Subcutaneous abdominal adipose tissue (tissue), 5 donors: ENCODE results near the gene TMEM107.
A peak's percentile ranks its signal among the peaks of the same experiment; 100 is the strongest.

Source experiments
- H3K27ac ChIP-seq: one replicate; pipeline ENCODE4 v1.7.0; 2013; ENCODE audit warnings: low read depth, mild to moderate bottlenecking, inconsistent platforms, low read length, moderate library complexity
- H3K27me3 ChIP-seq, 5 donors: one replicate each; pipeline ENCODE4 v1.7.0; 2013; ENCODE audit warnings: low read length in 5 of 5, inconsistent platforms in 1 of 5; ENCODE audit not compliant: control insufficient read depth in 5 of 5, insufficient read depth in 4 of 5
- H3K36me3 ChIP-seq, 5 donors: one replicate each; pipeline ENCODE4 v1.7.0; 2013; ENCODE audit warnings: low read length in 5 of 5; ENCODE audit not compliant: control insufficient read depth in 5 of 5, insufficient read depth in 5 of 5
- H3K4me1 ChIP-seq, 5 donors: one replicate each; pipeline ENCODE4 v1.7.0; 2013; ENCODE audit warnings: low read length in 5 of 5, mild to moderate bottlenecking in 3 of 5, moderate library complexity in 1 of 5; ENCODE audit not compliant: control insufficient read depth in 5 of 5, insufficient read depth in 5 of 5
- H3K4me3 ChIP-seq, 5 donors: one replicate each; pipeline ENCODE4 v1.7.0; 2013; ENCODE audit warnings: low read length in 5 of 5, low read depth in 1 of 5
- H3K9ac ChIP-seq, 5 donors: one replicate each; pipeline ENCODE4 v1.7.0; 2013; ENCODE audit warnings: low read length in 5 of 5, mild to moderate bottlenecking in 4 of 5, moderate library complexity in 3 of 5
- H3K9me3 ChIP-seq, 5 donors: one replicate each; pipeline ENCODE4 v1.7.0; 2013; ENCODE audit warnings: low read length in 5 of 5; ENCODE audit not compliant: control insufficient read depth in 5 of 5
- donor health status: healthy.
- donor health status: healthy.
- donor health status: healthy.
- donor health status: healthy.
- donor health status: healthy.

TMEM107 gene

DNA sequence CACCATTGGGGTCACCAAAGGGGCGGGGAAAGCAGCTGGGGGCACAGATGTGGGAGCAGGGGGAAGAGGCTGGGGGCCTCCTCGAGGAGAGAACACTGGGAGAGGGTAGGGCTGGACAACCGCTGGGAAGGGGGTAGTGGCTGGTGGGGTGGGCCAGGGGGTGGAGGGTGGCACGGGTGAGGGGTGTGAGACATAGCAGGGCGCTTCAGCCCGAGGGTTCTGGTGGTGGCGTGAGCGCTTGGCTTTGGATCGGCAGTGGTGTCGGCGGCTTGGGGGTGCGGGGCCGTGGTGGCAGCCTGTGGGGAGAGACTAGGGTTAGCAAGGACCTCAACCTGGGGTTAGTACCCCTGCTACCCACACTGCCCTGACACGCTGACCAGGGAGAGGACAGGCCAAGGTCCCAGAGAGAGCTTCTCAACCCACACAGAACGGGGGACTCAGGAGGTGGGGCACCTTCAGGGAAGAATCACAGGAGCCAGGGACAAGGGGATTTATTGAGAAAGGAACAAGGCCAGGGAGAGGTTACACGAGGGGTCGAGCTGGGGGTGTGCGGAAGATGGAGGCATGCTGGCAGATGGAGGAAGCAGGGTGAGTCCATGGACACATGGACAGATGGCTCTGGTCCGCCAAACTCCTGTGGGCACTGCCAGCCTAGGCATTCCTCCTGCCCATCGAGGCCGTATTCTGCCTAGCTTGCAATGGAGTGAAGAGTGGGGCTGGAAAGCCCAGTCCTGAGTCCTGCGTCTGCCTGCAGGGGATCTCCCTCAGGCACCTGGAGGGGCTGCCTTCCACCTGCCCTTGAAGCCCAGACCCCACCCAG, 32.4 kb downstream of the TMEM107 start:
- Histone ChIP-seq H3K27ac (no peak overlapping the region), H3K4me1 (peaks cover 0 to 23% (median 16%) of the 10 kb centered on the region in 5 donors), H3K36me3 (peaks cover 3 to 97% (median 94%) of the 10 kb centered on the region in 5 donors), H3K27me3 (no peaks in the 10 kb centered on the region), H3K9ac (no peak overlapping the region), H3K9me3 (no peaks in the 10 kb centered on the region), H3K4me3 (no peak overlapping the region)

DNA sequence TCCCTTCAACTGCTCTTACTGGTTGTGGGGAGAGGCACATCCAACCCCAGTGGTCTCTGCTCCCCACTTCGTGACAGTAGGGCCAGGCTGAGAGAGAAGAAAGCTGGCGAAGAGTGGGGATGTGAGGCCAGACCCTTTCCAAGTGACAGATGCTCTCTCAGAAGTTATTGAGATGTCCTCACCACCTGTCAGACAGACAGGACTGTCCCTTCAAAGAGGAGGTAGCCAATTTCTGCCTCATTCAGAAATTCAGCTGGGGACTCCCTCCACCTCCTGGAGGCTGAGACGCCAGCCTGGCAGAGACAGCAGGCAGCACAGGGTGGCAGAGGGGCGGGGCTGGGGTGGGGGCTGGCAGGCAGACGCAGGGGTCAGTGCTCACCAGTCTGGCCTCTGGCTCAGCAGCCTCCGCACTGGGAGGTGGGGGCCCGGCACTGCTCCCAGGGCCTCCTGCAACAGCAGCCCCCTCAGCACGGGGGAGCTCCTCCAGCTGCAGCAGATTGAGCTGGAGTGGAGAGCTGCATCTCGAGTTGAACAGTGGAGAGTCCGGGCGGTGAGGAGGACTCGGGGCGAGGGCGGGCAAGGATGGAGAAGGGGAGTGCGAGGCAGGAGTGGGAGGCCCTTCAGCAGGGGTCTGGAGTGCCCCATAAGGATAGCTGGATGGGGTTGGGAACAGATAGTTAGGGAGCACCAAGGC, 33.1 kb downstream of the TMEM107 start:
- H3K9ac ChIP-seq: no peak overlapping the region
- no peaks in the 10 kb centered on the region for H3K9me3 ChIP-seq
- H3K27me3 ChIP-seq: no peaks in the 10 kb centered on the region
- H3K4me1 ChIP-seq: peaks cover 6 to 25% (median 23%) of the 10 kb centered on the region in 5 donors
- peaks cover 3 to 89% (median 86%) of the 10 kb centered on the region in 5 donors for H3K36me3 ChIP-seq
- no peak overlapping the region for H3K4me3 ChIP-seq
- H3K27ac ChIP-seq: no peak overlapping the region

DNA sequence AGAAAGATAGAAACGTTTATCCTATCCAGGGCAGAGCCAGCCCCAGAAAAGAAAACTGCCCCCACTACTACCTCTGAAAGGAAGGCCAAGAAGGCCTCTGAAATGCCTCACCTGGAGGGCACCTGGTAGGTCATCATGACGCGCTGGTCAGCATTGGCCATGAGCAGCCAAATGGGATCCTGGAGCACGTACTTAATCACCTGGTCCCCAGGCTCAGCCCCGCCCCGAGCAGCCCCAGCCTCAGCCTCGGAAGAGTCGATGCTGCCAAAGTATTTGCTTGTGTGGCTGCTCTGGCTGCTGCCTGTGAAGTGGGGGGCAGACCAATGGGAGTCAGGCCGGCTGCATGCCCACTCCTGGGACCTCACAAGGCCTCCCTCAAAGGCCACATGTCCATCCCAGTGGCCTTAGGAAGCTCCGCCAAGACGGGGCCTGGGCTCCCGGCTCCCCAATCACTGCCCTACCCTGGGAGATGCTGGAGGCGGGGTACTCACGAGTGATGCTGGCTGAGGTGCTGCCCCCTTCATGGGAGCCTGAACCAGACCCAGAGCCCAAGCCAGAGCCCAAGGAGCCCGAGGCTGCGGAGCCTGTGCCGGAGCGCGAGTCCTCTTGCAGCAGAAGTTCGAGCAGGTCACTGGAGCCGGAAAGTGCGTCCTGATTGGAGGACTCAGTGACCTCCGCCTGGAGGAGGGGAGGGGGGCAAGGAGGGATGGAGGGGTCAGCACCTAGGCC, 33.9 kb downstream of the TMEM107 start:
- Histone ChIP-seq H3K27ac (no peak overlapping the region), H3K36me3 (peaks cover 3 to 82% (median 79%) of the 10 kb centered on the region in 5 donors)

DNA sequence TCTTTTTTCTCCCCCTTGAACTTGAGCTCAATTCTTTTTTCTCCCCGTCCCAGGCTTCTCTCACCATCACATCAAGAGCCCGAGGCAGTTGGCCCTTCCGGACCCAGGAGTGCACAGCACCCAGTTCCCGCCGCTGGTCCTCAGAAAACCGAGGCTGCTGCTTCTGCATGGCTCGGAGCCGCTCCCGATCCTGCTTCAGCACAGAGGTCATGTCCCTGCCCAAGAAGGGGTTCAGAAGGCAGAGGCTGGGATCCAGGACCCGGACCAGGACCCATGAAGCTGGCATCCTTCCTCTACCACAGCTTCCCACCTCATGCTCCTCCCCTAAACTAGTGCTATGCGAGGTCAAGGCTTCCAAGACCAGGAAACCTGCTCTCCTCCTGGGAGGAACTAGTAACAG, 34.4 kb downstream of the TMEM107 start:
- peaks cover 3 to 76% (median 73%) of the 10 kb centered on the region in 5 donors for H3K36me3 ChIP-seq
- no peaks in the 10 kb centered on the region for H3K9me3 ChIP-seq
- no peaks in the 10 kb centered on the region for H3K27me3 ChIP-seq
- H3K27ac ChIP-seq: no peak overlapping the region
- peaks cover 6 to 27% (median 24%) of the 10 kb centered on the region in 5 donors for H3K4me1 ChIP-seq
- H3K9ac ChIP-seq: no peak overlapping the region
- H3K4me3 ChIP-seq: no peak overlapping the region

More for the DNA sequence above, 33.9 kb downstream of the TMEM107 start:
- Histone ChIP-seq H3K9ac (no peak overlapping the region), H3K4me3 (no peak overlapping the region), H3K27me3 (no peaks in the 10 kb centered on the region), H3K9me3 (no peaks in the 10 kb centered on the region), H3K4me1 (peaks cover 6 to 27% (median 24%) of the 10 kb centered on the region in 5 donors)

DNA sequence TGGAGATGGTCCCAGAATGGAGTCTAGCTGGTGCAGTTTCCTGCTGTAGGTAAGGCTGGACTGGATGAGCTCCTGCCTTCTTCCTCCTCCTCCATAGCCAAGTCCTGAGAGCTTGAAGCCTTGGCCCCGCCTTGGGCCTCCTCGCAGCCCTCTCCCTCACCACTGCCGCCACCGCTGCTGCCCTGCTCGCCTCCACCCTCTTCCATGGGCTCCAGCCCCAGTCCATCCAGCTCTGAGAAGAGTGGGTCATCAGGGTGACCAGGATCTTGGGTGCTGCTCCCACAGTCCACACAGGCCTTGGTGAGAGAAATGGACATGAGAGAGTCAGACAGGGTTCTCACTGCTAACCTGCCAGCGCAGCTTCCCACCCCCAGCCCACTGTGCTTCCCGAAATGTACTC, 35.1 kb downstream of the TMEM107 start:
- H3K9ac ChIP-seq: no peak overlapping the region
- peaks cover 6 to 27% (median 24%) of the 10 kb centered on the region in 5 donors for H3K4me1 ChIP-seq
- H3K4me3 ChIP-seq: no peak overlapping the region
- H3K27ac ChIP-seq: no peak overlapping the region
- H3K9me3 ChIP-seq: no peaks in the 10 kb centered on the region
- H3K27me3 ChIP-seq: no peaks in the 10 kb centered on the region
- peaks cover 3 to 69% (median 66%) of the 10 kb centered on the region in 5 donors for H3K36me3 ChIP-seq

DNA sequence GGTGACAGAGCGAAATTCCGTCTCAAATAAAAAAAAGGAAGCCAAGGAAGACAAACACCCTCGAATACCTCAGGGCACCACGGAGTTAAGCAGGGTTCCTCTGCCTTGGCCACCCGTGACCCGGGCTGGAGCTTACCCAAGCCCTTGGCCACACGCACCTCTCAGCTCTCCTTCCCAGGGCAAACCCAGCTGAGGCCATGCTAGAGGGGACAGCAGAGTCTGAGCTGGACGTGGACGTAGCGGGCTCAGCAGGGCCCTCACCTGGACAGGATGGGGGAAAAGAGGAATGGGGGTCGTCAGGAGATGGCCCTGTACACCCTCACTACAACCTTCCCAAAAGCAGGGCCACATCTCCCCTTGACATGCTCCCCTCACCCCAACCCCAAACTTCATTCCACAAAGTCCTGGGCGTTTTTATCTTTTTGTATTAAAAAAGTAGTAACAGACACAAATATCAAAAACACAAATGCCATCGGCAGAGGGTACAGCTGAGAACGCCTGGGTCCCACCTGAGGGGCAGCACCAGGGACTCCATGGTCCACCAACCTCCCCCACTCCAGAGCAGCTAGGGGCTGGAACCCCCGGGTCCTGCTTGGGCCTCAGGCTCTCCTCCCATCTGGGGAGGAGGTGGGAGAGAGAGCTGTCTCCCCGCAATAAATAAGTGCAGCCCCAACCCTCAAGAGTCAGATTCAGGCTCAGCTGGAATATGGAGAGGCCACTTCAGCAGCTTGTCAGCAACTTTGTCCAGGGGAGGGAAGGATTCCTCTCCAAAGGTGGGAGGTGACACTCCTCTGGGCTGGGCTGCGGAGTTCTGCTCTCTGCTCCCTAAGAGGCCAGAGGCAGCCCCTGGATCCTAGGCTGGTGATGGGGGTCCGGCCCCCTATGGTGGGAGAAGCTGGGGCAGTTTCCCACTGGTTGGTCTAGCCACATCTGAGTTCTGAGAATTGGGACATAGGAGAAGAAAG, 35.8 kb downstream of the TMEM107 start:
- Histone ChIP-seq H3K36me3 (peaks cover 3 to 62% (median 59%) of the 10 kb centered on the region in 5 donors), H3K9me3 (no peaks in the 10 kb centered on the region), H3K27ac (no peak overlapping the region), H3K4me3 (no peak overlapping the region), H3K9ac (no peak overlapping the region), H3K27me3 (no peaks in the 10 kb centered on the region), H3K4me1 (peaks cover 6 to 27% (median 24%) of the 10 kb centered on the region in 5 donors)

DNA sequence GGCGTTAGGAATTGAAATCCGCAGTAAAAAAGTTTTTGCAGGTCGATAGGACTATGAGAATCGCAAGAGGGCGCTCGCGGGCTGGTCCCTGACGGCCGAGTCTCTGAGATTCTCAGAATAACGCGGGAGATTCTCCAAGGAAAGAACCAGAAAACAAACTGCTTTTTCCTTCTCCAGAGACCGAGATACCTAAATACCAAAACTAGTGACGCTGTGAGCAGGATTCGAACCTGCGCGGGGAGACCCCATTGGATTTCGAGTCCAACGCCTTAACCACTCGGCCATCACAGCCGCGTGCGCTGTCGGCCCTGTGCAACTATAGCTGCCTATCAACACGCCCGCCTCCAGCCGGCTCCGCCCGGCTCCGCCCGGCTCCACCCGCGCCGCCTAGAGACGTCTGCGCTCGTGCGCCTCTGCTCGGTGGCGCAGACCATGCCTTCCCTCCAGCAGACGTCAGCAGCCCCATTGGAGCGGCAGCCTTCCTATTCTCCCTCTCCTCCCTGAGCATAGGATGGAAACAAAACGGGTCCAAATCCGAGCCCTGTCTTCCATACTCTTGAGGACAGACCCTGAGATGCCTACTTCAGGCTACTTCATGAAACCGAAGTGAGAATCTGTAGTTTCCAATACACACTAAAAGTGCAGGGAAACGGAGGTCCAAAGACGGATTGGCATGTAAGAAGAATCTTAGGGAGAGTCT, 37.4 kb downstream of the TMEM107 start:
- Histone ChIP-seq H3K27me3 (no peaks in the 10 kb centered on the region), H3K9me3 (no peaks in the 10 kb centered on the region), H3K4me1 (peaks cover 6 to 27% (median 24%) of the 10 kb centered on the region in 5 donors), H3K4me3 (peak overlapping the region; percentile 28 to 52 (median 36)), H3K36me3 (peaks cover 3 to 47% (median 44%) of the 10 kb centered on the region in 5 donors), H3K9ac (peak overlapping the region in 1 of 5 donors; percentile 40), H3K27ac (peak overlapping the region; percentile 80)

DNA sequence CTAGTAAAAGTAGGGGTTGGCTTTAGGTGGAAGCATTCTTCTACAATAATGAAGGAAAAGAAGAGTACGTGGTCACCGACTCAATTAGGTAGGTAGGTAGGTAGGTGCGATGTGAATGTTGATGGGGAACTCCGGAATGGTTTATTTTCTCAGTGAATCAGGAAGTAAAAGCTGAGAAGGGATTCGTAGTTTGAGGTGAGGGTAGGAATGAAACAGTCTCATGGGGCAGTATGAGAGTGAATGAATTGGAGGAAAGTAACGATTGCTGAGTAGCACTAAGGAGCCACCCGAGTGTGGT, 37.9 kb downstream of the TMEM107 start:
- H3K27ac ChIP-seq: peak overlapping the region; percentile 80
- H3K27me3 ChIP-seq: no peaks in the 10 kb centered on the region
- peaks cover 6 to 27% (median 24%) of the 10 kb centered on the region in 5 donors for H3K4me1 ChIP-seq
- H3K9ac ChIP-seq: no peak overlapping the region
- no peaks in the 10 kb centered on the region for H3K9me3 ChIP-seq
- peak overlapping the region in 4 of 5 donors; percentile 0 to 40 (median 32) for H3K4me3 ChIP-seq
- H3K36me3 ChIP-seq: peaks cover 3 to 42% (median 39%) of the 10 kb centered on the region in 5 donors
